Osteocyte (in vitro differentiated cells): ENCODE data around the gene AGXT. TPM values are rescaled to one million over a fixed set of nuclear protein-coding genes. Genes with fewer than 3 reads are reported as not detected.

Experiments
- DNase-seq: peaks from one replicate; pipeline ENCODE4 v3.0.0; 2021; ENCODE audit warnings: mixed read lengths; ENCODE audit not compliant: unreplicated experiment; ENCODE audit errors: extremely low spot score
- H3K27ac Mint-ChIP-seq: one replicate; pipeline ENCODE4 v1.8.0; 2021; ENCODE audit warnings: mild to moderate bottlenecking, mixed read lengths; ENCODE audit not compliant: unreplicated experiment
- H3K27me3 Mint-ChIP-seq: one replicate; pipeline ENCODE4 v1.8.0; 2021; ENCODE audit warnings: mixed read lengths; ENCODE audit not compliant: unreplicated experiment
- H3K36me3 Mint-ChIP-seq: one replicate; pipeline ENCODE4 v1.8.0; 2021; ENCODE audit warnings: mixed read lengths; ENCODE audit not compliant: unreplicated experiment
- H3K4me1 Mint-ChIP-seq: one replicate; pipeline ENCODE4 v1.8.0; 2021; ENCODE audit warnings: mixed read lengths; ENCODE audit not compliant: unreplicated experiment
- H3K4me3 Mint-ChIP-seq: one replicate; pipeline ENCODE4 v1.8.0; 2021; ENCODE audit warnings: mild to moderate bottlenecking, moderate library complexity, mixed read lengths; ENCODE audit not compliant: unreplicated experiment
- H3K9me3 Mint-ChIP-seq: one replicate; pipeline ENCODE4 v1.8.0; 2021; ENCODE audit warnings: mixed read lengths; ENCODE audit not compliant: unreplicated experiment
- CTCF ChIP-seq: fragments of 200-600 bp; sonication (generic); IDR thresholded peaks from 2 replicates; pipeline ENCODE4 v1.5.0; 2021; ENCODE audit warnings: antibody characterized with exemption, mild to moderate bottlenecking, moderate library complexity
- total RNA-seq: library from RNA; stranded (reverse); gene quantifications from 2 replicates; pipeline ENCODE4 v1.2.1, GENCODE V29; 2021

Gene AGXT
- total RNA-seq, 1 donor from 2014 or later, result not detected

- Mint-ChIP-seq H3K4me3 (no peak within 1 kb of the TSS), H3K27ac (no peak within 1 kb of the TSS), H3K9me3 (peaks cover 3% of the 10 kb centered on the region), H3K4me1 (peaks cover 2% of the 10 kb centered on the region), H3K36me3 (no peaks in the 10 kb centered on the region), H3K27me3 (no peaks in the 10 kb centered on the region)
- no peak for DNase-seq
- TF ChIP-seq CTCF, result no peak
Observed at GRCh38 chr2:240895656-240896388, 27.2 kb downstream of the AGXT start, which contains the start of gene MAB21L4. TSS of gene MAB21L4 (minus strand) at chr2:240896156. CDS start at chr2:240895997, 159 bp downstream.

GRCh38 chr2:240896394-240896793, 27.8 kb downstream of the AGXT start:
- no peak for DNase-seq
- H3K4me1 Mint-ChIP-seq, result peaks cover 2% of the 10 kb centered on the region
- H3K27ac Mint-ChIP-seq, result no peak overlapping the region
- TF ChIP-seq CTCF, result no peak
- no peak overlapping the region for H3K4me3 Mint-ChIP-seq
- no peaks in the 10 kb centered on the region for H3K36me3 Mint-ChIP-seq
- peaks cover 3% of the 10 kb centered on the region for H3K27me3 Mint-ChIP-seq
- H3K9me3 Mint-ChIP-seq, result peaks cover 6% of the 10 kb centered on the region

- Mint-ChIP-seq H3K4me1 (peaks cover 2% of the 10 kb centered on the region), H3K27ac (no peak overlapping the region), H3K27me3 (peaks cover 4% of the 10 kb centered on the region), H3K36me3 (no peaks in the 10 kb centered on the region), H3K9me3 (peaks cover 6% of the 10 kb centered on the region), H3K4me3 (no peak overlapping the region)
- DNase-seq, result no peak
- no peak for TF ChIP-seq CTCF
Observed at GRCh38 chr2:240896871-240897692, 28.5 kb downstream of the AGXT start.

- Mint-ChIP-seq H3K27ac (no peak overlapping the region), H3K9me3 (peaks cover 6% of the 10 kb centered on the region), H3K36me3 (no peaks in the 10 kb centered on the region), H3K27me3 (peaks cover 9% of the 10 kb centered on the region), H3K4me3 (no peak overlapping the region), H3K4me1 (peaks cover 2% of the 10 kb centered on the region)
- no peak for DNase-seq
- no peak for TF ChIP-seq CTCF
Observed at GRCh38 chr2:240898108-240898730, 29.6 kb downstream of the AGXT start.
